WTC11 (cell line): ENCODE results near the gene ITSN1. TPM values are rescaled to one million over a fixed set of nuclear protein-coding genes. Genes with fewer than 3 reads are reported as not detected.

Source experiments
- ATAC-seq: fragments of 200-7000 bp; cut with Tn5 transposase; 2 replicates; pipeline ENCODE4 v1.10.0; 2021; ENCODE audit warnings: mild to moderate bottlenecking, moderate library complexity
- CTCF ChIA-PET: fragments of 300-600 bp; sonication (Branson Sonifier 250); formaldehyde crosslinking; loops from one replicate; lab custom pipeline; 2021; ENCODE audit warnings: antibody characterized with exemption; lab: Charles Lee
- POLR2A ChIA-PET: fragments of 350-600 bp; sonication (Branson Sonifier 250); formaldehyde crosslinking; loops from one replicate; lab custom pipeline; 2021; ENCODE audit warnings: antibody characterized with exemption; lab: Charles Lee
- DNase-seq: peaks from one replicate; pipeline ENCODE4 v3.0.0; 2021; ENCODE audit warnings: low spot score
- H3K27ac Mint-ChIP-seq: 2 replicates; pipeline ENCODE4 v1.8.0; 2021; ENCODE audit warnings: mixed read lengths
- H3K27me3 Mint-ChIP-seq: 2 replicates; pipeline ENCODE4 v1.8.0; 2021; ENCODE audit warnings: low read depth, mild to moderate bottlenecking, moderate library complexity, mixed read lengths
- H3K36me3 Mint-ChIP-seq: 2 replicates; pipeline ENCODE4 v1.8.0; 2021; ENCODE audit warnings: mixed read lengths
- H3K4me1 Mint-ChIP-seq: 2 replicates; pipeline ENCODE4 v1.8.0; 2022; ENCODE audit warnings: mixed read lengths
- H3K4me3 Mint-ChIP-seq: 2 replicates; pipeline ENCODE4 v1.8.0; 2021; ENCODE audit warnings: mild to moderate bottlenecking, moderate library complexity, mixed read lengths
- H3K9me3 Mint-ChIP-seq: 2 replicates; pipeline ENCODE4 v1.8.0; 2021; ENCODE audit warnings: mixed read lengths
- AR ChIP-seq: fragments of 250-450 bp; sonication (Bioruptor Pico); IDR thresholded peaks from 2 replicates; pipeline ENCODE4 v1.9.0; 2021; ENCODE audit warnings: mild to moderate bottlenecking
- CREB1 ChIP-seq: sonication (generic); formaldehyde crosslinking; IDR thresholded peaks from 2 replicates; pipeline ENCODE4 v1.8.0; 2023; ENCODE audit warnings: mild to moderate bottlenecking, missing genetic modification reagents
- CTCF ChIP-seq: fragments of 200-600 bp; IDR thresholded peaks from 2 replicates; pipeline ENCODE4 v1.8.0; 2022; ENCODE audit warnings: antibody characterized with exemption
- ERG ChIP-seq: fragments of 250-450 bp; sonication (Bioruptor Pico); IDR thresholded peaks from 2 replicates; pipeline ENCODE4 v1.8.0; 2021; ENCODE audit warnings: mild to moderate bottlenecking
- ESRRA ChIP-seq: sonication (generic); formaldehyde crosslinking; IDR thresholded peaks from 2 replicates; pipeline ENCODE4 v1.8.1; 2022; ENCODE audit warnings: mild to moderate bottlenecking, missing genetic modification reagents, borderline replicate concordance
- FOXP1 ChIP-seq: sonication (generic); formaldehyde crosslinking; IDR thresholded peaks from 2 replicates; pipeline ENCODE4 v1.8.0; 2022; ENCODE audit warnings: missing genetic modification reagents, mild to moderate bottlenecking, moderate library complexity, borderline replicate concordance
- MLX ChIP-seq: sonication (generic); formaldehyde crosslinking; IDR thresholded peaks from 2 replicates; pipeline ENCODE4 v1.8.1; 2023; ENCODE audit warnings: mild to moderate bottlenecking, missing genetic modification reagents, moderate library complexity
- MYBL2 ChIP-seq: sonication (generic); formaldehyde crosslinking; IDR thresholded peaks from 2 replicates; pipeline ENCODE4 v1.8.1; 2023; ENCODE audit warnings: mild to moderate bottlenecking, moderate library complexity, missing genetic modification reagents
- NFATC4 ChIP-seq: fragments of 250-450 bp; sonication (Bioruptor Pico); IDR thresholded peaks from 2 replicates; pipeline ENCODE4 v1.9.0; 2021; ENCODE audit warnings: mild to moderate bottlenecking
- RELA ChIP-seq: sonication (generic); formaldehyde crosslinking; IDR thresholded peaks from 2 replicates; pipeline ENCODE4 v1.8.1; 2022; ENCODE audit warnings: missing genetic modification reagents, mild to moderate bottlenecking, borderline replicate concordance
- SMAD4 ChIP-seq: sonication (generic); formaldehyde crosslinking; IDR thresholded peaks from 2 replicates; pipeline ENCODE4 v1.8.0; 2022; ENCODE audit warnings: mild to moderate bottlenecking, missing genetic modification reagents
- STAT6 ChIP-seq: sonication (generic); formaldehyde crosslinking; conservative IDR thresholded peaks from 2 replicates; pipeline ENCODE4 v1.8.1; 2023; ENCODE audit warnings: mild to moderate bottlenecking, low read depth, missing genetic modification reagents, moderate library complexity
- ZBTB43 ChIP-seq: sonication (generic); formaldehyde crosslinking; IDR thresholded peaks from 2 replicates; pipeline ENCODE4 v1.8.1; 2023; ENCODE audit warnings: mild to moderate bottlenecking, missing genetic modification reagents
- ZMAT4 ChIP-seq: fragments of 250-450 bp; sonication (Bioruptor Pico); IDR thresholded peaks from 2 replicates; pipeline ENCODE4 v1.9.0; 2021; ENCODE audit warnings: mild to moderate bottlenecking
- ZNF396 ChIP-seq: fragments of 250-450 bp; sonication (Bioruptor Pico); IDR thresholded peaks from 2 replicates; pipeline ENCODE4 v1.8.0; 2021; ENCODE audit warnings: mild to moderate bottlenecking, moderate library complexity, borderline replicate concordance
- ZNF416 ChIP-seq: fragments of 250-450 bp; sonication (Bioruptor Pico); IDR thresholded peaks from 2 replicates; pipeline ENCODE4 v1.9.0; 2021; ENCODE audit warnings: mild to moderate bottlenecking, inconsistent platforms
- ZNF671 ChIP-seq: fragments of 250-450 bp; sonication (Bioruptor Pico); IDR thresholded peaks from 2 replicates; pipeline ENCODE4 v1.8.0; 2021; ENCODE audit warnings: mild to moderate bottlenecking
- total RNA-seq: library from RNA; stranded (reverse); gene quantifications from 3 replicates; pipeline ENCODE4 v1.2.3, GENCODE V29; 2021

Gene ITSN1
- total RNA-seq, 1 experiment from 2014 or later: 69.6 TPM

- no peaks in the 10 kb centered on the region for H3K27me3 Mint-ChIP-seq
- H3K27ac Mint-ChIP-seq: no peak overlapping the region
- ATAC-seq: no peak
- ChIA-PET POLR2A (no interaction called here), CTCF (no interaction called here)
- no peak for DNase-seq
- TF ChIP-seq CTCF (no peak), ERG (CRISPR knock-in tag) (no peak), NFATC4 (CRISPR knock-in tag) (no peak), MLX (CRISPR knock-in tag) (no peak), MYBL2 (CRISPR knock-in tag) (no peak), SMAD4 (no peak), ZBTB43 (CRISPR knock-in tag) (no peak), ZNF396 (CRISPR knock-in tag) (no peak), ZMAT4 (no peak), STAT6 (no peak)
- H3K4me1 Mint-ChIP-seq: no peaks in the 10 kb centered on the region
- no peak overlapping the region for H3K4me3 Mint-ChIP-seq
- H3K36me3 Mint-ChIP-seq: peaks cover 55% of the 10 kb centered on the region
- peaks cover 12% of the 10 kb centered on the region for H3K9me3 Mint-ChIP-seq
Observed at GRCh38 chr21:33780631-33781030, 138.3 kb downstream of the ITSN1 start.

GRCh38 chr21:33781121-33781520, 138.8 kb downstream of the ITSN1 start:
- peaks cover 12% of the 10 kb centered on the region for H3K9me3 Mint-ChIP-seq
- H3K27ac Mint-ChIP-seq: no peak overlapping the region
- ATAC-seq: no peak
- H3K4me1 Mint-ChIP-seq: no peaks in the 10 kb centered on the region
- DNase-seq: no peak
- no peaks in the 10 kb centered on the region for H3K27me3 Mint-ChIP-seq
- H3K4me3 Mint-ChIP-seq: no peak overlapping the region
- peaks cover 52% of the 10 kb centered on the region for H3K36me3 Mint-ChIP-seq
- CTCF ChIA-PET: no interaction called here
- POLR2A ChIA-PET: no interaction called here
- no peak for TF ChIP-seq ERG (CRISPR knock-in tag)
- no peak for TF ChIP-seq ESRRA (CRISPR knock-in tag)
- no peak for TF ChIP-seq ZNF671
- no peak for TF ChIP-seq CREB1 (CRISPR knock-in tag)
- TF ChIP-seq AR: no peak
- TF ChIP-seq ZNF416: no peak
- TF ChIP-seq CTCF: no peak
- TF ChIP-seq RELA (CRISPR knock-in tag): no peak
- no peak for TF ChIP-seq NFATC4 (CRISPR knock-in tag)
- TF ChIP-seq FOXP1 (CRISPR knock-in tag): no peak
